ENCODE measurements around the gene FCSK. TPM values are rescaled to one million over a fixed set of nuclear protein-coding genes. Genes with fewer than 3 reads are reported as not detected.

FCSK gene
- total RNA-seq, 1 experiment from 2014 or later: 25.5 TPM

- peaks cover 7% of the 10 kb centered on the region for H3K4me1 Mint-ChIP-seq (ENCODE audit: low read depth, unreplicated experiment)
- intact Hi-C loops (cut with micrococcal nuclease; ENCODE audit: unreplicated experiment): no loop called here
- DNase-seq: no peak
- H3K27me3 Mint-ChIP-seq (ENCODE audit: insufficient read depth, unreplicated experiment): no peaks in the 10 kb centered on the region
- no TSS peak for BruUV-seq (replicated peaks)
- H3K36me3 Mint-ChIP-seq (ENCODE audit: insufficient read depth, unreplicated experiment): peaks cover 5% of the 10 kb centered on the region
- H3K27me3 ChIP-seq (replicated peaks; ENCODE audit: control insufficient read depth, insufficient read depth, low read length): no peaks in the 10 kb centered on the region
- peaks cover 8% of the 10 kb centered on the region; the same call in 1 of the 2 replicates for H3K4me1 ChIP-seq
- no peak overlapping the region for H3K27ac Mint-ChIP-seq (ENCODE audit: unreplicated experiment)
- POLR2A ChIA-PET: interaction anchor here (1.8 kb wide), 1 partner anchor 86 kb away, joined by 6 read pairs; no protein-coding TSS in a partner anchor
- CTCF ChIA-PET: interaction anchor here (0.6 to 1.5 kb wide), 4 partner anchors 76 to 147 kb away, joined by 3 to 4 read pairs (median 3); no protein-coding TSS in a partner anchor
- 0 out of 2 replicates have a peak, but pooled peaks cover 3% of the 10 kb centered on the region for H3K36me3 ChIP-seq (ENCODE audit: control insufficient read depth, insufficient read depth, low read length)
- H3K4me3 Mint-ChIP-seq (ENCODE audit: unreplicated experiment): no peak overlapping the region
- H3K9me3 Mint-ChIP-seq (ENCODE audit: unreplicated experiment): no peaks in the 10 kb centered on the region
- H3K4me3 ChIP-seq (ENCODE audit: low read depth, low read length): no peak overlapping the region
- no peaks in the 10 kb centered on the region for H3K9me3 ChIP-seq
- TF ChIP-seq, protein P1, sequence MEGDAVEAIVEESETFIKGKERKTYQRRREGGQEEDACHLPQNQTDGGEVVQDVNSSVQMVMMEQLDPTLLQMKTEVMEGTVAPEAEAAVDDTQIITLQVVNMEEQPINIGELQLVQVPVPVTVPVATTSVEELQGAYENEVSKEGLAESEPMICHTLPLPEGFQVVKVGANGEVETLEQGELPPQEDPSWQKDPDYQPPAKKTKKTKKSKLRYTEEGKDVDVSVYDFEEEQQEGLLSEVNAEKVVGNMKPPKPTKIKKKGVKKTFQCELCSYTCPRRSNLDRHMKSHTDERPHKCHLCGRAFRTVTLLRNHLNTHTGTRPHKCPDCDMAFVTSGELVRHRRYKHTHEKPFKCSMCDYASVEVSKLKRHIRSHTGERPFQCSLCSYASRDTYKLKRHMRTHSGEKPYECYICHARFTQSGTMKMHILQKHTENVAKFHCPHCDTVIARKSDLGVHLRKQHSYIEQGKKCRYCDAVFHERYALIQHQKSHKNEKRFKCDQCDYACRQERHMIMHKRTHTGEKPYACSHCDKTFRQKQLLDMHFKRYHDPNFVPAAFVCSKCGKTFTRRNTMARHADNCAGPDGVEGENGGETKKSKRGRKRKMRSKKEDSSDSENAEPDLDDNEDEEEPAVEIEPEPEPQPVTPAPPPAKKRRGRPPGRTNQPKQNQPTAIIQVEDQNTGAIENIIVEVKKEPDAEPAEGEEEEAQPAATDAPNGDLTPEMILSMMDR (IDR thresholded peaks at IDR 0.05; ENCODE audit: insufficient read depth in 1 of 2, low read depth in 1 of 2, low read length in 1 of 2, severe bottlenecking in 1 of 2, unreplicated experiment in 1 of 2): no peak
Measured at GRCh38 chr16:70466805-70467076, 12.3 kb downstream of the FCSK start.

- no peak overlapping the region for H3K4me3 ChIP-seq (ENCODE audit: low read depth, low read length)
- no peak overlapping the region for H3K4me3 Mint-ChIP-seq (ENCODE audit: unreplicated experiment)
- no TSS peak for BruUV-seq (replicated peaks)
- intact Hi-C loops (cut with micrococcal nuclease; ENCODE audit: unreplicated experiment): no loop called here
- H3K27me3 ChIP-seq (replicated peaks; ENCODE audit: control insufficient read depth, insufficient read depth, low read length): no peaks in the 10 kb centered on the region
- H3K36me3 Mint-ChIP-seq (ENCODE audit: insufficient read depth, unreplicated experiment): peaks cover 5% of the 10 kb centered on the region
- peak overlapping the region; percentile 6 for H3K27ac Mint-ChIP-seq (ENCODE audit: unreplicated experiment)
- TF ChIP-seq, protein P1 (IDR thresholded peaks at IDR 0.05; ENCODE audit: insufficient read depth in 1 of 2, low read depth in 1 of 2, low read length in 1 of 2, severe bottlenecking in 1 of 2, unreplicated experiment in 1 of 2): peak in 1 of 2 experiments; percentile 40
- 0 out of 2 replicates have a peak, but pooled peaks cover 3% of the 10 kb centered on the region for H3K36me3 ChIP-seq (ENCODE audit: control insufficient read depth, insufficient read depth, low read length)
- CTCF ChIA-PET: interaction anchor here (0.6 to 1.8 kb wide), 5 partner anchors 13 to 147 kb away, joined by 3 to 6 read pairs (median 3); no protein-coding TSS in a partner anchor
- POLR2A ChIA-PET: interaction anchor here (1.8 kb wide), 1 partner anchor 86 kb away, joined by 6 read pairs; no protein-coding TSS in a partner anchor
- H3K9me3 ChIP-seq: no peaks in the 10 kb centered on the region
- peaks cover 7% of the 10 kb centered on the region for H3K4me1 Mint-ChIP-seq (ENCODE audit: low read depth, unreplicated experiment)
- no peaks in the 10 kb centered on the region for H3K27me3 Mint-ChIP-seq (ENCODE audit: insufficient read depth, unreplicated experiment)
- H3K9me3 Mint-ChIP-seq (ENCODE audit: unreplicated experiment): no peaks in the 10 kb centered on the region
- H3K4me1 ChIP-seq: peaks cover 8% of the 10 kb centered on the region; the same call in 1 of the 2 replicates
- peak in 1 of 2 experiments; percentile 36 for DNase-seq
Measured at GRCh38 chr16:70467113-70467512, 12.7 kb downstream of the FCSK start.

GRCh38 chr16:70467608-70468007 lies 13.2 kb downstream of the FCSK start:
- DNase-seq: no peak
- Histone ChIP-seq H3K9me3 (no peaks in the 10 kb centered on the region), H3K27me3 (replicated peaks; ENCODE audit: control insufficient read depth, insufficient read depth, low read length) (no peaks in the 10 kb centered on the region), H3K4me1 (peaks cover 8% of the 10 kb centered on the region; the same call in 1 of the 2 replicates), H3K36me3 (ENCODE audit: control insufficient read depth, insufficient read depth, low read length) (0 out of 2 replicates have a peak, but pooled peaks cover 3% of the 10 kb centered on the region), H3K4me3 (ENCODE audit: low read depth, low read length) (no peak overlapping the region)
- ChIA-PET POLR2A (no interaction called here), CTCF (interaction anchor here (1.1 to 1.8 kb wide), 4 partner anchors 14 to 136 kb away, joined by 3 to 6 read pairs (median 4); no protein-coding TSS in a partner anchor)
- H3K27me3 Mint-ChIP-seq (ENCODE audit: insufficient read depth, unreplicated experiment): no peaks in the 10 kb centered on the region
- peaks cover 5% of the 10 kb centered on the region for H3K36me3 Mint-ChIP-seq (ENCODE audit: insufficient read depth, unreplicated experiment)
- peaks cover 7% of the 10 kb centered on the region for H3K4me1 Mint-ChIP-seq (ENCODE audit: low read depth, unreplicated experiment)
- intact Hi-C loops (cut with micrococcal nuclease; ENCODE audit: unreplicated experiment): no loop called here
- no TSS peak for BruUV-seq (replicated peaks)
- H3K9me3 Mint-ChIP-seq (ENCODE audit: unreplicated experiment): no peaks in the 10 kb centered on the region
- TF ChIP-seq, protein P1 (IDR thresholded peaks at IDR 0.05; ENCODE audit: insufficient read depth in 1 of 2, low read depth in 1 of 2, low read length in 1 of 2, severe bottlenecking in 1 of 2, unreplicated experiment in 1 of 2): no peak
- no peak overlapping the region for H3K4me3 Mint-ChIP-seq (ENCODE audit: unreplicated experiment)
- H3K27ac Mint-ChIP-seq (ENCODE audit: unreplicated experiment): peak overlapping the region; percentile 6
